ENCODE results near the gene ZFP69B. TPM values are rescaled to one million over a fixed set of nuclear protein-coding genes. Genes with fewer than 3 reads are reported as not detected.

Gene ZFP69B
- total RNA-seq: 5.9 and 6.3 TPM in 2 replicates

- intact Hi-C loops (cut with micrococcal nuclease): loop anchor here (1.0 to 10.0 kb wide), 6 partner anchors 27 to 415 kb away; partner anchors contain the start of genes CITED4, EXO5, SMAP2 and ZFP69
Observed at GRCh38 chr1:40449684-40450494, at the start of gene ZFP69B. TSS of gene ZFP69B (plus strand) at chr1:40450476. CDS start at chr1:40450962, 486 bp downstream.

GRCh38 chr1:40401473-40402201 is 48.6 kb upstream of the ZFP69B start:
- intact Hi-C loops (cut with micrococcal nuclease): loop anchor here (5.0 kb wide), 1 partner anchor 169 kb away; no protein-coding TSS in a partner anchor

- intact Hi-C loops (cut with micrococcal nuclease): loop anchor here (1.0 to 5.0 kb wide), 10 partner anchors 11 to 327 kb away; partner anchors contain the start of genes SMAP2 and ZMPSTE24
Observed at GRCh38 chr1:40404670-40405462, 45.4 kb upstream of the ZFP69B start.

GRCh38 chr1:40405812-40406211 is 44.5 kb upstream of the ZFP69B start:
- intact Hi-C loops (cut with micrococcal nuclease): loop anchor here (1.0 to 5.0 kb wide), 4 partner anchors 34 to 328 kb away; partner anchors contain the start of genes SMAP2 and ZMPSTE24

GRCh38 chr1:40407453-40407852 is 42.8 kb upstream of the ZFP69B start:
- intact Hi-C loops (cut with micrococcal nuclease): loop anchor here (5.0 kb wide), 1 partner anchor 35 kb away; the partner anchor contains the start of gene SMAP2

- intact Hi-C loops (cut with micrococcal nuclease): loop anchor here (5.0 kb wide), 1 partner anchor 37 kb away; the partner anchor contains the start of gene SMAP2
Observed at GRCh38 chr1:40409467-40409866, 40.8 kb upstream of the ZFP69B start.

- intact Hi-C loops (cut with micrococcal nuclease): no loop called here
Observed at GRCh38 chr1:40411294-40411693, 39.0 kb upstream of the ZFP69B start.

- intact Hi-C loops (cut with micrococcal nuclease): no loop called here
Observed at GRCh38 chr1:40411843-40412242, 38.4 kb upstream of the ZFP69B start.

GRCh38 chr1:40413527-40414252 is 36.6 kb upstream of the ZFP69B start:
- intact Hi-C loops (cut with micrococcal nuclease): no loop called here

- intact Hi-C loops (cut with micrococcal nuclease): no loop called here
Observed at GRCh38 chr1:40414331-40414730, 35.9 kb upstream of the ZFP69B start.

GRCh38 chr1:40416709-40417108 is 33.6 kb upstream of the ZFP69B start:
- intact Hi-C loops (cut with micrococcal nuclease): no loop called here

- intact Hi-C loops (cut with micrococcal nuclease): no loop called here
Observed at GRCh38 chr1:40421431-40422384, 28.6 kb upstream of the ZFP69B start.

GRCh38 chr1:40422630-40423263 is 27.5 kb upstream of the ZFP69B start:
- intact Hi-C loops (cut with micrococcal nuclease): no loop called here

GRCh38 chr1:40423264-40423642 is 27.0 kb upstream of the ZFP69B start:
- intact Hi-C loops (cut with micrococcal nuclease): no loop called here

GRCh38 chr1:40423951-40424618 is 26.2 kb upstream of the ZFP69B start:
- intact Hi-C loops (cut with micrococcal nuclease): no loop called here

GRCh38 chr1:40425198-40425597 is 25.1 kb upstream of the ZFP69B start:
- intact Hi-C loops (cut with micrococcal nuclease): no loop called here

- intact Hi-C loops (cut with micrococcal nuclease): no loop called here
Observed at GRCh38 chr1:40431385-40431784, 18.9 kb upstream of the ZFP69B start.

GRCh38 chr1:40432644-40433390 is 17.5 kb upstream of the ZFP69B start:
- intact Hi-C loops (cut with micrococcal nuclease): no loop called here
